ENCODE results near the gene PIEZO2.

DNA sequence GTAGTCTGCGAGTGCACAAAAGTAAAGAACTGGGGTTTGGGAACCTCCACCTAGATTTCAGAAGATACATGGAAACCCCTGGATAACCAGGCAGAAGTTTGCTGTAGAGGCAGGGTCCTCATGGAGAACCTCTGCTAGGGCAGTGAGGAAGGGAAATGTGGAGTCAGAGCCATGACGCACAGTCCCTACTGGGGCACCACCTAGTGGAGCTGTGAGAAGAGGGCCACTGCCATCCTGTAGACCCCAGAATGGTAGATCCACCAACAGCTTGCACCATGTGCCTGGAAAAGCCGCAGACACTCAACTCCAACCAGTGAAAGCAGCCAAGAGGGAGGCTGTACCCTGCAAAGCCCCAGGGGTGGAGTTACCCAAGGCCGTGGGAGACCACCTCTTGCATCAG, 206.4 kb downstream of the PIEZO2 start:
- TF ChIP-seq, protein P1, sequence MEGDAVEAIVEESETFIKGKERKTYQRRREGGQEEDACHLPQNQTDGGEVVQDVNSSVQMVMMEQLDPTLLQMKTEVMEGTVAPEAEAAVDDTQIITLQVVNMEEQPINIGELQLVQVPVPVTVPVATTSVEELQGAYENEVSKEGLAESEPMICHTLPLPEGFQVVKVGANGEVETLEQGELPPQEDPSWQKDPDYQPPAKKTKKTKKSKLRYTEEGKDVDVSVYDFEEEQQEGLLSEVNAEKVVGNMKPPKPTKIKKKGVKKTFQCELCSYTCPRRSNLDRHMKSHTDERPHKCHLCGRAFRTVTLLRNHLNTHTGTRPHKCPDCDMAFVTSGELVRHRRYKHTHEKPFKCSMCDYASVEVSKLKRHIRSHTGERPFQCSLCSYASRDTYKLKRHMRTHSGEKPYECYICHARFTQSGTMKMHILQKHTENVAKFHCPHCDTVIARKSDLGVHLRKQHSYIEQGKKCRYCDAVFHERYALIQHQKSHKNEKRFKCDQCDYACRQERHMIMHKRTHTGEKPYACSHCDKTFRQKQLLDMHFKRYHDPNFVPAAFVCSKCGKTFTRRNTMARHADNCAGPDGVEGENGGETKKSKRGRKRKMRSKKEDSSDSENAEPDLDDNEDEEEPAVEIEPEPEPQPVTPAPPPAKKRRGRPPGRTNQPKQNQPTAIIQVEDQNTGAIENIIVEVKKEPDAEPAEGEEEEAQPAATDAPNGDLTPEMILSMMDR (IDR thresholded peaks at IDR 0.05) = no peak
- TF ChIP-seq EP300 (IDR thresholded peaks at IDR 0.05) = no peak
- no peak for TF ChIP-seq POLR2AphosphoS5 (IDR thresholded peaks at IDR 0.05)
- TF ChIP-seq POLR2A (IDR thresholded peaks at IDR 0.05) = no peak
